ENCODE results near the gene TADA1. TPM values are rescaled to one million over a fixed set of nuclear protein-coding genes. Genes with fewer than 3 reads are reported as not detected.

The TADA1 gene
- polyA plus RNA-seq, 2 of the 4 experiments (the other 2 are of a cell fraction) = 11.4 to 25.6 TPM

DNA sequence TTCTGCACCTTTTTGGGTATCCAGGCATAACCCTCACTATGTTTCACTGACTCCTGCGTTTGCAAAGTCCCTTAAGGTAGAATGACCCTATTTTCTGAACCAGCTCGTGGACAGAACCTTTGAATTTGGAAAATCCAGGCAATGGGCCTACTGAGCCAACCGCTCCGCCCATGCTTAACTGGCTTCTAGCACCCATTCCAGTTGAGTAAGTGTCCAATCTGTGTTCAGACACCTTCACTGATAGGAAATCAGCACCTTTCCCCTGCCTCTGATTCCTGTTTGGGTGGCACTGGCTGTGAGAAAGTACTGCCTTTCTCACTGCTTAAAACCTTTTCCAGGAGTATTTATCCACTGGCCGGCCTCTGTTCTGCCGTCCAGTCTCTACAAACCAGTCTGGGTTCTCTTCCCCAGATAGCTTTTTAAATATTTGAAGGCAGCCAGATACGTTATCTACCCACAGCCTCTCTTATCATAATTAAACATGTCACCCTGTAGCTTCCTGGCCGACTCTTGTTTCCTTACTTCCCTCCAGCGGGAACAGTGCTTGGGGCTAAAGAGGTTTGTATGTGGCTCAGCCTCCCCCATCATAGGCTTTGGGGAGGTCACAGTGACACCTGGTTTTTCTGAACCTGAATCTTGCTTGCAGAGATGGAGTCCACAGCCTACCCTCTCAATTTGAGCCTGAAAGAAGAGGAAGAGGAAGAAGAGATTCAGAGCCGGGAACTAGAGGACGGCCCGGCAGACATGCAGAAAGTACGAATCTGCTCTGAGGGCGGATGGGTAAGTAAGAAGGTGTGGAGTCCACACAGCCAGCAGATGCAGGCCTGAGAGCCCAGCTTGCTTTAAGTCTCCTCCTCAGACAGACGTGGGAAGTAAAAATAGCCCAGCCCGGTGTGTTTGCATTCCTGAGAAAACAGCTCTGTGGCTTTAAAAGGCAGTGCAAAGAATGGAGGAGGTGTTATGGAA lies 35.5 kb downstream of the TADA1 start:
- POLR2A ChIA-PET = interaction anchor here (0.9 to 2.2 kb wide), 3 partner anchors 8 to 29 kb away, joined by 4 to 10 read pairs (median 6); no protein-coding TSS in a partner anchor
- no peak for FAIRE-seq
- Histone ChIP-seq H3K4me1 (peaks cover 15% of the 10 kb centered on the region), H3K9me3 (no peaks in the 10 kb centered on the region), H3K4me2 (peak overlapping the region; percentile 76), H3K4me3 (peak overlapping the region; percentile 63), H3K27ac (peak overlapping the region; percentile 80 to 97)
- no peak for TF ChIP-seq TP53 (CRISPR knock-in tag; IDR thresholded peaks at IDR 0.05)
- no peak for TF ChIP-seq RNF2 (IDR thresholded peaks at IDR 0.05; ENCODE audit: borderline replicate concordance, low read depth)
- TF ChIP-seq NR3C1 (IDR thresholded peaks at IDR 0.05) = no peak
- no peak for TF ChIP-seq RFX5 (IDR thresholded peaks at IDR 0.05)
- TF ChIP-seq GATA3 (IDR thresholded peaks at IDR 0.05; ENCODE audit: borderline replicate concordance) = no peak
- TF ChIP-seq PHF8 (IDR thresholded peaks at IDR 0.05; ENCODE audit: borderline replicate concordance, low read depth) = no peak
- no peak for TF ChIP-seq HMGXB4 (CRISPR knock-in tag; IDR thresholded peaks at IDR 0.05; ENCODE audit: borderline replicate concordance)
- CTCF ChIA-PET = interaction anchor here (2.1 to 3.0 kb wide), 2 partner anchors 8 to 218 kb away, joined by 7 to 8 read pairs; no protein-coding TSS in a partner anchor
- no peak for ATAC-seq
- DNase-seq (ENCODE audit: low read depth in 1 of 2, low spot score in 1 of 2) = no peak
- 72% methylated on average over 16 of the region's 16 CpGs for WGBS (ENCODE audit: missing lambda C conversion rate)

- FAIRE-seq (no peak), ATAC-seq (peak; percentile 73 to 76), DNase-seq (ENCODE audit: low read depth in 1 of 2, low spot score in 1 of 2) (peak; percentile 46 to 63)
- H3K27ac ChIP-seq = peak overlapping the region; percentile 80 to 97
- peak overlapping the region; percentile 76 for H3K4me2 ChIP-seq
- H3K9me3 ChIP-seq = no peaks in the 10 kb centered on the region
- peak overlapping the region; percentile 63 for H3K4me3 ChIP-seq
- CTCF ChIA-PET = interaction anchor here (1.0 to 3.0 kb wide), 3 partner anchors 9 to 218 kb away, joined by 3 to 8 read pairs (median 7); no protein-coding TSS in a partner anchor
- WGBS (ENCODE audit: missing lambda C conversion rate) = under 1% methylated on average over 17 of the region's 82 CpGs
- POLR2A ChIA-PET = interaction anchor here (0.6 to 2.2 kb wide), 13 partner anchors 9 to 1011 kb away, joined by 3 to 30 read pairs (median 4); partner anchors contain the start of gene TADA1
- H3K4me1 ChIP-seq = peaks cover 15% of the 10 kb centered on the region
- TF ChIP-seq MAFK (IDR thresholded peaks at IDR 0.05; ENCODE audit: partially characterized antibody) = no peak
- TF ChIP-seq SMC3 (IDR thresholded peaks at IDR 0.05) = no peak
- no peak; the same call in 1 of the 2 replicates for TF ChIP-seq MAX (IDR thresholded peaks at IDR 0.05)
- TF ChIP-seq HOXB13 (CRISPR knock-in tag; IDR thresholded peaks at IDR 0.05; ENCODE audit: low read depth) = no peak
- peak; percentile 11 to 75; a peak in 4 of 5 replicates for TF ChIP-seq JUN (IDR thresholded peaks at IDR 0.05)
- TF ChIP-seq HDAC2 (IDR thresholded peaks at IDR 0.05) = no peak
- no peak; the same call in 1 of the 2 replicates for TF ChIP-seq PBX3 (IDR thresholded peaks at IDR 0.05)
- no peak for TF ChIP-seq ESRRA (IDR thresholded peaks at IDR 0.05; ENCODE audit: borderline replicate concordance, low read length)
- no peak for TF ChIP-seq NR3C1 (IDR thresholded peaks at IDR 0.05)
- TF ChIP-seq, protein P1, sequence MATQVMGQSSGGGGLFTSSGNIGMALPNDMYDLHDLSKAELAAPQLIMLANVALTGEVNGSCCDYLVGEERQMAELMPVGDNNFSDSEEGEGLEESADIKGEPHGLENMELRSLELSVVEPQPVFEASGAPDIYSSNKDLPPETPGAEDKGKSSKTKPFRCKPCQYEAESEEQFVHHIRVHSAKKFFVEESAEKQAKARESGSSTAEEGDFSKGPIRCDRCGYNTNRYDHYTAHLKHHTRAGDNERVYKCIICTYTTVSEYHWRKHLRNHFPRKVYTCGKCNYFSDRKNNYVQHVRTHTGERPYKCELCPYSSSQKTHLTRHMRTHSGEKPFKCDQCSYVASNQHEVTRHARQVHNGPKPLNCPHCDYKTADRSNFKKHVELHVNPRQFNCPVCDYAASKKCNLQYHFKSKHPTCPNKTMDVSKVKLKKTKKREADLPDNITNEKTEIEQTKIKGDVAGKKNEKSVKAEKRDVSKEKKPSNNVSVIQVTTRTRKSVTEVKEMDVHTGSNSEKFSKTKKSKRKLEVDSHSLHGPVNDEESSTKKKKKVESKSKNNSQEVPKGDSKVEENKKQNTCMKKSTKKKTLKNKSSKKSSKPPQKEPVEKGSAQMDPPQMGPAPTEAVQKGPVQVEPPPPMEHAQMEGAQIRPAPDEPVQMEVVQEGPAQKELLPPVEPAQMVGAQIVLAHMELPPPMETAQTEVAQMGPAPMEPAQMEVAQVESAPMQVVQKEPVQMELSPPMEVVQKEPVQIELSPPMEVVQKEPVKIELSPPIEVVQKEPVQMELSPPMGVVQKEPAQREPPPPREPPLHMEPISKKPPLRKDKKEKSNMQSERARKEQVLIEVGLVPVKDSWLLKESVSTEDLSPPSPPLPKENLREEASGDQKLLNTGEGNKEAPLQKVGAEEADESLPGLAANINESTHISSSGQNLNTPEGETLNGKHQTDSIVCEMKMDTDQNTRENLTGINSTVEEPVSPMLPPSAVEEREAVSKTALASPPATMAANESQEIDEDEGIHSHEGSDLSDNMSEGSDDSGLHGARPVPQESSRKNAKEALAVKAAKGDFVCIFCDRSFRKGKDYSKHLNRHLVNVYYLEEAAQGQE (IDR thresholded peaks at IDR 0.05) = no peak
- TF ChIP-seq ATOH8 (CRISPR knock-in tag; IDR thresholded peaks at IDR 0.05; ENCODE audit: low read depth) = no peak
- no peak for TF ChIP-seq CBX8 (IDR thresholded peaks at IDR 0.05)
- peak; percentile 33; the same call in 1 of the 3 replicates for TF ChIP-seq BCL3 (IDR thresholded peaks at IDR 0.05)
- TF ChIP-seq RARB (CRISPR knock-in tag; IDR thresholded peaks at IDR 0.05) = no peak
- no peak for TF ChIP-seq SREBF2 (IDR thresholded peaks at IDR 0.05)
- peak; percentile 24; the same call in 1 of the 3 replicates for TF ChIP-seq CTCF (IDR thresholded peaks at IDR 0.05)
Measured at GRCh38 chr1:166839600-166840308, 36.3 kb downstream of the TADA1 start.
